Measurements from ENCODE around the gene LRP8. TPM values are rescaled to one million over a fixed set of nuclear protein-coding genes. Genes with fewer than 3 reads are reported as not detected.

The LRP8 gene
- total and polyA plus RNA-seq, 7 donors: 0.17 to 2.4 (median 0.94) TPM

- TF ChIP-seq, protein P1, sequence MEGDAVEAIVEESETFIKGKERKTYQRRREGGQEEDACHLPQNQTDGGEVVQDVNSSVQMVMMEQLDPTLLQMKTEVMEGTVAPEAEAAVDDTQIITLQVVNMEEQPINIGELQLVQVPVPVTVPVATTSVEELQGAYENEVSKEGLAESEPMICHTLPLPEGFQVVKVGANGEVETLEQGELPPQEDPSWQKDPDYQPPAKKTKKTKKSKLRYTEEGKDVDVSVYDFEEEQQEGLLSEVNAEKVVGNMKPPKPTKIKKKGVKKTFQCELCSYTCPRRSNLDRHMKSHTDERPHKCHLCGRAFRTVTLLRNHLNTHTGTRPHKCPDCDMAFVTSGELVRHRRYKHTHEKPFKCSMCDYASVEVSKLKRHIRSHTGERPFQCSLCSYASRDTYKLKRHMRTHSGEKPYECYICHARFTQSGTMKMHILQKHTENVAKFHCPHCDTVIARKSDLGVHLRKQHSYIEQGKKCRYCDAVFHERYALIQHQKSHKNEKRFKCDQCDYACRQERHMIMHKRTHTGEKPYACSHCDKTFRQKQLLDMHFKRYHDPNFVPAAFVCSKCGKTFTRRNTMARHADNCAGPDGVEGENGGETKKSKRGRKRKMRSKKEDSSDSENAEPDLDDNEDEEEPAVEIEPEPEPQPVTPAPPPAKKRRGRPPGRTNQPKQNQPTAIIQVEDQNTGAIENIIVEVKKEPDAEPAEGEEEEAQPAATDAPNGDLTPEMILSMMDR (IDR thresholded peaks at IDR 0.05): no peak
- DNase-seq (no peak), ATAC-seq (no peak)
- Histone ChIP-seq H3K36me3 (ENCODE audit: insufficient read depth in 1 of 2, low read depth in 1 of 2) (no peaks in the 10 kb centered on the region), H3K4me3 (no peak overlapping the region), H3K27me3 (ENCODE audit: insufficient read depth in 3 of 3, low read length in 2 of 3) (no peaks in the 10 kb centered on the region), H3K27ac (no peak overlapping the region), H3K9me3 (no peaks in the 10 kb centered on the region), H3K4me1 (no peaks in the 10 kb centered on the region)
- intact Hi-C loops (cut with DNase I): no loop called here
Observed at GRCh38 chr1:53354119-53354518, 26.2 kb upstream of the LRP8 start.

GRCh38 chr1:53352561-53352960 is 24.7 kb upstream of the LRP8 start:
- TF ChIP-seq, protein P1 (IDR thresholded peaks at IDR 0.05): no peak
- ATAC-seq (no peak), DNase-seq (no peak)
- no peaks in the 10 kb centered on the region for H3K36me3 ChIP-seq (ENCODE audit: insufficient read depth in 1 of 2, low read depth in 1 of 2)
- no peak overlapping the region for H3K4me3 ChIP-seq
- H3K4me1 ChIP-seq: no peaks in the 10 kb centered on the region
- WGBS, 3 donors: 82 to 87% (median 85%) methylated on average over 1 of the region's 1 CpG
- no peaks in the 10 kb centered on the region for H3K27me3 ChIP-seq (ENCODE audit: insufficient read depth in 3 of 3, low read length in 2 of 3)
- no peaks in the 10 kb centered on the region for H3K9me3 ChIP-seq
- no peak overlapping the region for H3K27ac ChIP-seq
- intact Hi-C loops (cut with DNase I): no loop called here

GRCh38 chr1:53350853-53351767 is 23.2 kb upstream of the LRP8 start:
- intact Hi-C loops (cut with DNase I): no loop called here
- no peak for DNase-seq
- 79 to 86% (median 84%) methylated on average over 8 of the region's 8 CpGs for WGBS, 3 donors
- no peaks in the 10 kb centered on the region for H3K9me3 ChIP-seq
- no peaks in the 10 kb centered on the region for H3K36me3 ChIP-seq (ENCODE audit: insufficient read depth in 1 of 2, low read depth in 1 of 2)
- ATAC-seq: no peak
- H3K4me1 ChIP-seq: no peaks in the 10 kb centered on the region
- no peaks in the 10 kb centered on the region for H3K27me3 ChIP-seq (ENCODE audit: insufficient read depth in 3 of 3, low read length in 2 of 3)
- H3K27ac ChIP-seq: no peak overlapping the region
- TF ChIP-seq, protein P1 (IDR thresholded peaks at IDR 0.05): no peak
- H3K4me3 ChIP-seq: no peak overlapping the region

- Histone ChIP-seq H3K36me3 (ENCODE audit: insufficient read depth in 1 of 2, low read depth in 1 of 2) (no peaks in the 10 kb centered on the region), H3K27ac (no peak overlapping the region), H3K9me3 (no peaks in the 10 kb centered on the region), H3K27me3 (ENCODE audit: insufficient read depth in 3 of 3, low read length in 2 of 3) (no peaks in the 10 kb centered on the region), H3K4me1 (no peaks in the 10 kb centered on the region), H3K4me3 (no peak overlapping the region)
- TF ChIP-seq, protein P1 (IDR thresholded peaks at IDR 0.05): no peak
- ATAC-seq: no peak
- DNase-seq: no peak
- WGBS, 3 donors: 88 to 98% (median 90%) methylated on average over 6 to 7 of the region's 7 CpGs
- intact Hi-C loops (cut with DNase I): no loop called here
Observed at GRCh38 chr1:53349968-53350852, 22.3 kb upstream of the LRP8 start.

Data from psoas muscle (tissue), 8 donors.